Caco-2 (cell line): ENCODE data around the gene TUT4. TPM values are rescaled to one million over a fixed set of nuclear protein-coding genes. Genes with fewer than 3 reads are reported as not detected.

Experiments
- BruUV-seq: library from RNA; stranded (reverse); fragments of 400-500 nt; replicated peaks from 2 replicates; lab custom pipeline; 2021; lab: Mats Ljungman, UMichigan
- CTCF ChIA-PET: fragments of 300-600 bp; sonication (Branson Sonifier 250); formaldehyde crosslinking; loops from one replicate; lab custom pipeline; 2022; ENCODE audit warnings: antibody characterized with exemption; lab: Charles Lee
- POLR2A ChIA-PET: fragments of 300-600 bp; sonication (Branson Sonifier 250); formaldehyde crosslinking; loops from one replicate; lab custom pipeline; 2022; ENCODE audit warnings: antibody characterized with exemption; lab: Charles Lee
- DNase-seq, 2 experiments: peaks; one replicate each; pipeline versions ENCODE4 v3.0.0 to v3.0.0-alpha.2; 2020 to 2022
- H3K27me3 ChIP-seq: replicated peaks from 2 replicates; pipeline ENCODE4 v1.6.0; 2011; ENCODE audit warnings: low read length; ENCODE audit not compliant: control insufficient read depth, insufficient read depth
- H3K36me3 ChIP-seq: 2 replicates; pipeline ENCODE4 v1.5.1; 2011; ENCODE audit warnings: low read length; ENCODE audit not compliant: control insufficient read depth, insufficient read depth
- H3K4me1 ChIP-seq: fragments of 250-450 bp; sonication (Bioruptor Pico); 2 replicates; pipeline ENCODE4 v1.5.1; 2020; ENCODE audit warnings: mild to moderate bottlenecking
- H3K4me3 ChIP-seq: 2 replicates; pipeline ENCODE4 v1.5.1; 2011; ENCODE audit warnings: low read depth, mild to moderate bottlenecking, control low read depth, low read length
- H3K9me3 ChIP-seq: fragments of 250-450 bp; sonication (Bioruptor Pico); 2 replicates; pipeline ENCODE4 v1.5.1; 2020; ENCODE audit warnings: mild to moderate bottlenecking, moderate library complexity
- H3K27ac Mint-ChIP-seq: one replicate; pipeline ENCODE4 v1.8.0; 2022; ENCODE audit warnings: mixed read lengths; ENCODE audit not compliant: unreplicated experiment
- H3K27me3 Mint-ChIP-seq: one replicate; pipeline ENCODE4 v1.8.0; 2022; ENCODE audit warnings: mixed read lengths; ENCODE audit not compliant: insufficient read depth, unreplicated experiment
- H3K36me3 Mint-ChIP-seq: one replicate; pipeline ENCODE4 v1.8.0; 2022; ENCODE audit warnings: mild to moderate bottlenecking, mixed read lengths; ENCODE audit not compliant: insufficient read depth, unreplicated experiment
- H3K4me1 Mint-ChIP-seq: one replicate; pipeline ENCODE4 v1.8.0; 2022; ENCODE audit warnings: low read depth, mixed read lengths; ENCODE audit not compliant: unreplicated experiment
- H3K4me3 Mint-ChIP-seq: one replicate; pipeline ENCODE4 v1.8.0; 2022; ENCODE audit warnings: mild to moderate bottlenecking, moderate library complexity, mixed read lengths; ENCODE audit not compliant: unreplicated experiment
- H3K9me3 Mint-ChIP-seq: one replicate; pipeline ENCODE4 v1.8.0; 2022; ENCODE audit warnings: mixed read lengths; ENCODE audit not compliant: unreplicated experiment
- CTCF ChIP-seq, 2 experiments: fragments of 200-600 bp in 1 of 2; IDR thresholded peaks; 1 replicate in 1 of 2; 2 replicates in 1 of 2; pipeline versions ENCODE4 v1.5.1 to v1.8.0; 2011 to 2022; ENCODE audit warnings: antibody characterized with exemption in 1 of 2, control low read depth in 1 of 2, inconsistent platforms in 1 of 2, low read depth in 1 of 2, low read length in 1 of 2, mild to moderate bottlenecking in 1 of 2, moderate library complexity in 1 of 2; ENCODE audit not compliant: insufficient read depth in 1 of 2, severe bottlenecking in 1 of 2, unreplicated experiment in 1 of 2
- intact Hi-C: fragments of 100-400 bp; cut with micrococcal nuclease; formaldehyde crosslinking; loops from one replicate; pipeline ENCODE4 v1.10.0; 2022; ENCODE audit not compliant: unreplicated experiment
- total RNA-seq: library from RNA; stranded (reverse); gene quantifications from 2 replicates; pipeline ENCODE4 v1.2.3, GENCODE V29; 2022

The TUT4 gene
- total RNA-seq, 1 experiment from 2014 or later: 54.9 TPM

DNA sequence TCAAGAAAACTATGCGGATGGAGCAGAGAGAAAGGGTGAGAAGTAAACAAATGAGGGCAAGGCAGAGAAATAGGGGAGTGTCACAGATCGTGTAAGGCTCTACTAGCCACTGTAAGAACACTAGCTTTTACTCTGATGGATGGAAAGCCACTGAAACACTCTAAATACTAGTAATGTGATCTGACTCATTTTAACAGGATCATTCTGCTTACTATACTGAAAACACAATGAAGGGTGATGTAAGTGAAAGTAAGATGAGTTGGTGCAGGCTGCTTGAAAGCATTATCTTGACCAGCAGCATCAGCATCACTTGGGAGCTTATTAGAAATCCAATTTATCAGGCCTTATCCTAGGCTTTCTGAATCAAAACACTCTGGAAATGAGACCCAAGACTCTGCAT lies 32.7 kb downstream of the TUT4 start:
- Mint-ChIP-seq H3K4me3 (no peak overlapping the region), H3K27ac (no peak overlapping the region), H3K36me3 (peaks cover 18% of the 10 kb centered on the region), H3K9me3 (no peaks in the 10 kb centered on the region), H3K27me3 (no peaks in the 10 kb centered on the region), H3K4me1 (no peaks in the 10 kb centered on the region)
- H3K27me3 ChIP-seq: no peaks in the 10 kb centered on the region
- no peaks in the 10 kb centered on the region for H3K9me3 ChIP-seq
- TF ChIP-seq CTCF (IDR thresholded peaks at IDR 0.05; ENCODE audit: insufficient read depth in 1 of 2, low read depth in 1 of 2, low read length in 1 of 2, severe bottlenecking in 1 of 2, unreplicated experiment in 1 of 2): no peak
- ChIA-PET POLR2A (no interaction called here), CTCF (no interaction called here)
- no peaks in the 10 kb centered on the region; the same call in 1 of the 2 replicates for H3K36me3 ChIP-seq
- intact Hi-C loops: no loop called here
- DNase-seq: no peak
- no peaks in the 10 kb centered on the region for H3K4me1 ChIP-seq
- H3K4me3 ChIP-seq: no peak overlapping the region
- BruUV-seq: no TSS peak

DNA sequence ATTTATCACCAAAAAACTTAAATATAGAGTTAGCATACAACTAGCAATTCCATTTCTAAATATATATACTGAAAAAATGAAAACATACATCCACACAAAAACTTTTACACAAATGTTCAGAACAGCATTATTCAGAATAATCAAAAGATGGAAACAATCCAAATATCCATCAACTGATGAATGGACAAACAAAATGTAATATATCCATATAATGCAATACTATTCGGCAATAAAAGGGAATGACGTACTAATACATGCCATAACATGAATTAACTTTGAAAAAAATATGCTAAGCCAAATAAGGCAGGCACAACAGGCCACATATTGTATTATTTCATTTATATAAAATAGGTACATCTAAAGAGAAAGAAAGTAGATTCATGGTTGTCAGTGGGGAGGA lies 33.9 kb downstream of the TUT4 start:
- H3K4me1 ChIP-seq: no peaks in the 10 kb centered on the region
- H3K27ac Mint-ChIP-seq: no peak overlapping the region
- no peaks in the 10 kb centered on the region for H3K27me3 Mint-ChIP-seq
- H3K4me3 Mint-ChIP-seq: no peak overlapping the region
- no peaks in the 10 kb centered on the region for H3K9me3 ChIP-seq
- H3K4me3 ChIP-seq: no peak overlapping the region
- H3K27me3 ChIP-seq: no peaks in the 10 kb centered on the region
- ChIA-PET POLR2A (no interaction called here), CTCF (no interaction called here)
- DNase-seq: no peak
- no peaks in the 10 kb centered on the region for H3K4me1 Mint-ChIP-seq
- no peaks in the 10 kb centered on the region; the same call in 1 of the 2 replicates for H3K36me3 ChIP-seq
- intact Hi-C loops: no loop called here
- H3K9me3 Mint-ChIP-seq: no peaks in the 10 kb centered on the region
- BruUV-seq: no TSS peak
- no peak for TF ChIP-seq CTCF (IDR thresholded peaks at IDR 0.05; ENCODE audit: insufficient read depth in 1 of 2, low read depth in 1 of 2, low read length in 1 of 2, severe bottlenecking in 1 of 2, unreplicated experiment in 1 of 2)
- peaks cover 18% of the 10 kb centered on the region for H3K36me3 Mint-ChIP-seq

DNA sequence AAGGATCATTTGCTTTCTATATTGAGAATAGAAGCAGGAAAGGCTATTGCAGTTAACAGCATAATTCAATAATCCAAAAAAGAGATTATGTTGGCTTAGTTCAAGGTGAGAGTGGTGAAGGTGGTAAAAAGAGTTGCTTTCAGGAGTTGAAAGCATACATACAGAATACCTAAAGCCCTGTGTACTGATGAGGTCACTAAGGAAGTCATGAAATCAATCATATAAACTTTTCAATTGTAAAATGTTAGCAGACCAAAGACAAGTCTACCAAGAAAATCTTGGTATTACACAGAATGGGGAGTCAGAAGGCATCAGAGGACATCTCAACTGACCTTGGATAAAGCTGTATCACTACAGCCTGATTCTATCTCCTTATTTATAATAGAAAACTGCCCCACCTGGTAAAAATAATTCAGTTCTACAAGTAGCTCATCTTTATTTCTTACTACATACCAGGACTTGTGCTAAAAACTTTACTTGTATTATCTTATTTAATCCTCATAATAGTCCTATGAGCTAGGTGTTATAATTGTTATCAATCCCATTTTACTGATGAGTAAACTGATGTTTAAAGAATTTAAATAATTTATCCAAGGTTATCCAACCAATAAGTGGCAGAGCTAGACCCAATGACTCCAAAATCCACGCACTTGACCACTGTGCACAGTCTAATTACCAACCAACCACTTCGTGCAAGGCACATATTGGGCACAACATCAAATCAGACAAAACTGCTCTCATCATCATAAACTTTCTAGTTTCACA lies 40.9 kb downstream of the TUT4 start:
- no peak overlapping the region for H3K27ac Mint-ChIP-seq
- H3K36me3 Mint-ChIP-seq: peaks cover 21% of the 10 kb centered on the region
- Histone ChIP-seq H3K4me3 (no peak overlapping the region), H3K4me1 (no peaks in the 10 kb centered on the region), H3K36me3 (no peaks in the 10 kb centered on the region), H3K27me3 (no peaks in the 10 kb centered on the region), H3K9me3 (no peaks in the 10 kb centered on the region)
- H3K4me3 Mint-ChIP-seq: no peak overlapping the region
- no peaks in the 10 kb centered on the region for H3K27me3 Mint-ChIP-seq
- BruUV-seq: no TSS peak
- CTCF ChIA-PET: no interaction called here
- no peak for TF ChIP-seq CTCF (IDR thresholded peaks at IDR 0.05; ENCODE audit: insufficient read depth in 1 of 2, low read depth in 1 of 2, low read length in 1 of 2, severe bottlenecking in 1 of 2, unreplicated experiment in 1 of 2)
- POLR2A ChIA-PET: no interaction called here
- intact Hi-C loops: no loop called here
- H3K4me1 Mint-ChIP-seq: no peaks in the 10 kb centered on the region
- no peak for DNase-seq
- no peaks in the 10 kb centered on the region for H3K9me3 Mint-ChIP-seq
